NCI-H446 (cell line): ENCODE results near the gene FICD.

Experiments
- DNase-seq, 2 experiments: peaks; one replicate each; lab custom pipeline; 2025; lab: John Stamatoyannopoulos, UW

FICD gene

GRCh38 chr12:108502922-108503321, 12.2 kb upstream of the FICD start:
- DNase-seq: no peak

- no peak for DNase-seq
Observed at GRCh38 chr12:108505129-108505528, 9.9 kb upstream of the FICD start.

GRCh38 chr12:108507971-108508642, 7.0 kb upstream of the FICD start:
- no peak for DNase-seq

- DNase-seq: no peak
Observed at GRCh38 chr12:108509806-108510205, 5.3 kb upstream of the FICD start.

GRCh38 chr12:108510836-108511235, 4.2 kb upstream of the FICD start:
- DNase-seq: no peak

- peak; percentile 69 to 78 for DNase-seq
Observed at GRCh38 chr12:108511633-108512540, 3.2 kb upstream of the FICD start.

- no peak for DNase-seq
Observed at GRCh38 chr12:108514468-108514972, 557 bp upstream of the FICD start.

GRCh38 chr12:108515916-108516315, 839 bp downstream of the FICD start:
- no peak for DNase-seq

GRCh38 chr12:108516511-108517275, 1.6 kb downstream of the FICD start:
- DNase-seq: no peak

GRCh38 chr12:108517288-108518100, 2.4 kb downstream of the FICD start:
- no peak for DNase-seq

GRCh38 chr12:108518101-108518715, 3.1 kb downstream of the FICD start:
- no peak for DNase-seq

GRCh38 chr12:108518716-108519496, 3.8 kb downstream of the FICD start:
- no peak for DNase-seq

GRCh38 chr12:108519558-108519957, 4.5 kb downstream of the FICD start:
- DNase-seq: no peak

GRCh38 chr12:108523365-108523764, 8.3 kb downstream of the FICD start:
- no peak for DNase-seq

- no peak for DNase-seq
Observed at GRCh38 chr12:108525681-108526080, 10.6 kb downstream of the FICD start.

- no peak for DNase-seq
Observed at GRCh38 chr12:108526482-108527165, 11.5 kb downstream of the FICD start.

GRCh38 chr12:108527166-108527496, 12.1 kb downstream of the FICD start:
- no peak for DNase-seq

- no peak for DNase-seq
Observed at GRCh38 chr12:108530161-108530560, 15.1 kb downstream of the FICD start.

- DNase-seq: no peak
Observed at GRCh38 chr12:108531929-108532848, 17.1 kb downstream of the FICD start.
